ENCODE measurements around the gene STAT3.

DNA sequence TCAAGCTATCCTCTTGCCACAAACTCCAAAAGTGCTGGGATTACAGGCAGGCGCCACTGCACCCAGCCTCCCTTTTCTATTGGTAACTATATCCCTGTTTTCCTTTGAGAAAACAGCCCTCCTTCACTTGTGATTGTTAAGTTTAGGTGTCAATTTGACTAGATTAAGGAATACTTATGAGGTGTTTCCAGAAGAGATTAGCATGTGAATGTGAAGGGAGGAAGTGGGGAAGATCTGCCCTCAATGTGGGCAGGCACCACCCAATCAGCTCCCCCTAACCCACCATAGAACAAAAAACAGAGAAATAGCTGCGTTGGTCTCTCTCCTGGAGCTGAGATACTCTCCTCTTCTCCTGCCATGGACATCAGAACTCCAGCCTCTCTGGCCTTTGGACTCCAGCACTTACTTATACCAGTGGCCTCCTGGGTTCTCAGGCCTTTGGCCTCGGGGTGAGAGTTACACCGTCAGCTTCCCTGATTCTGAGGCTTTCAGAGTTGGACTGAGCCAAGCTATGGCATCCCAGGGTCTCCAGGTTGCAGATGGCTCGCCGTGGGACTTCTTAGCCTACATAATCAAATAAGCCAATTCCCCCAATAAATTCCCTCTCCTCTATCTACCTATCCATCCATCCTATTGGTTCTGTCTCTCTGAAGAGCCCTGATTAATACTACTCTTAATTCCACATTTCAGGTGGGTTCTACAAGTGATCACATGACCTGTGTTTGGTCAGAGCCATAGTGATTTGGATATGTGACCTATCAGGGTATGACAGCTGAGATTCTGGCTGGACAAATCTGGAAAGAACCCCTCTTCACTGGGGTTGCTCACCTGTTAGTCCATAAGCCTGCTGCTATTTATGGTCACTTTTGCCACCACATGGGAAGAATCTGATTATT lies 12.0 kb upstream of the STAT3 start:
- no peak for TF ChIP-seq SIN3A (IDR thresholded peaks at IDR 0.05; ENCODE audit: borderline replicate concordance, low read depth, low read length)
- TF ChIP-seq MAX (IDR thresholded peaks at IDR 0.05; ENCODE audit: low read depth) = no peak
- TF ChIP-seq, protein P1, sequence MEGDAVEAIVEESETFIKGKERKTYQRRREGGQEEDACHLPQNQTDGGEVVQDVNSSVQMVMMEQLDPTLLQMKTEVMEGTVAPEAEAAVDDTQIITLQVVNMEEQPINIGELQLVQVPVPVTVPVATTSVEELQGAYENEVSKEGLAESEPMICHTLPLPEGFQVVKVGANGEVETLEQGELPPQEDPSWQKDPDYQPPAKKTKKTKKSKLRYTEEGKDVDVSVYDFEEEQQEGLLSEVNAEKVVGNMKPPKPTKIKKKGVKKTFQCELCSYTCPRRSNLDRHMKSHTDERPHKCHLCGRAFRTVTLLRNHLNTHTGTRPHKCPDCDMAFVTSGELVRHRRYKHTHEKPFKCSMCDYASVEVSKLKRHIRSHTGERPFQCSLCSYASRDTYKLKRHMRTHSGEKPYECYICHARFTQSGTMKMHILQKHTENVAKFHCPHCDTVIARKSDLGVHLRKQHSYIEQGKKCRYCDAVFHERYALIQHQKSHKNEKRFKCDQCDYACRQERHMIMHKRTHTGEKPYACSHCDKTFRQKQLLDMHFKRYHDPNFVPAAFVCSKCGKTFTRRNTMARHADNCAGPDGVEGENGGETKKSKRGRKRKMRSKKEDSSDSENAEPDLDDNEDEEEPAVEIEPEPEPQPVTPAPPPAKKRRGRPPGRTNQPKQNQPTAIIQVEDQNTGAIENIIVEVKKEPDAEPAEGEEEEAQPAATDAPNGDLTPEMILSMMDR (IDR thresholded peaks at IDR 0.05) = no peak
- no peak for TF ChIP-seq YY1 (IDR thresholded peaks at IDR 0.05; ENCODE audit: low read depth)
- no peak for TF ChIP-seq FOXJ3 (CRISPR knock-in tag; IDR thresholded peaks at IDR 0.05)
- no peak for TF ChIP-seq EP300 (IDR thresholded peaks at IDR 0.05; ENCODE audit: borderline replicate concordance in 1 of 2, low read depth in 1 of 2, low read length in 1 of 2)
- TF ChIP-seq EZH2phosphoT487 (IDR thresholded peaks at IDR 0.05; ENCODE audit: borderline replicate concordance, low read depth) = no peak
- TF ChIP-seq NRF1 (IDR thresholded peaks at IDR 0.05; ENCODE audit: low read depth, low read length) = no peak
- TF ChIP-seq CHD2 (IDR thresholded peaks at IDR 0.05; ENCODE audit: low read length, partially characterized antibody) = no peak
- TF ChIP-seq USF1 (IDR thresholded peaks at IDR 0.05; ENCODE audit: borderline replicate concordance, low read depth) = no peak
- TF ChIP-seq POLR2AphosphoS5 (IDR thresholded peaks at IDR 0.05; ENCODE audit: low read depth, low read length) = no peak; the same call in 1 of the 2 replicates
- TF ChIP-seq TEAD4 (IDR thresholded peaks at IDR 0.05; ENCODE audit: borderline replicate concordance, insufficient read depth) = no peak
- TF ChIP-seq, protein P2, sequence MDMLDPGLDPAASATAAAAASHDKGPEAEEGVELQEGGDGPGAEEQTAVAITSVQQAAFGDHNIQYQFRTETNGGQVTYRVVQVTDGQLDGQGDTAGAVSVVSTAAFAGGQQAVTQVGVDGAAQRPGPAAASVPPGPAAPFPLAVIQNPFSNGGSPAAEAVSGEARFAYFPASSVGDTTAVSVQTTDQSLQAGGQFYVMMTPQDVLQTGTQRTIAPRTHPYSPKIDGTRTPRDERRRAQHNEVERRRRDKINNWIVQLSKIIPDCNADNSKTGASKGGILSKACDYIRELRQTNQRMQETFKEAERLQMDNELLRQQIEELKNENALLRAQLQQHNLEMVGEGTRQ (IDR thresholded peaks at IDR 0.05; ENCODE audit: borderline replicate concordance, low read depth, low read length) = no peak
